OCI-LY7 (cell line): ENCODE results near the gene HHEX. TPM values are rescaled to one million over a fixed set of nuclear protein-coding genes. Genes with fewer than 3 reads are reported as not detected.
"Not testable (repeated sequence)": the region's sequence is repeated elsewhere in the genome, so short reads cannot be mapped to it uniquely, and the experiment has no call there.

Source experiments
- BruUV-seq: library from RNA; stranded (reverse); fragments of 400-500 nt; replicated peaks from 2 replicates; lab custom pipeline; 2021; lab: Mats Ljungman, UMichigan
- CTCF ChIA-PET: fragments of 300-600 bp; sonication (Branson Sonifier 250); formaldehyde crosslinking; loops from one replicate; lab custom pipeline; 2022; ENCODE audit warnings: antibody characterized with exemption; ENCODE audit not compliant: unreplicated experiment; lab: Charles Lee
- POLR2A ChIA-PET: fragments of 300-600 bp; sonication (Branson Sonifier 250); formaldehyde crosslinking; loops from one replicate; lab custom pipeline; 2022; ENCODE audit warnings: antibody characterized with exemption; lab: Charles Lee
- DNase-seq: peaks from one replicate; pipeline ENCODE4 v3.0.0-alpha.2; 2015; ENCODE audit warnings: low spot score
- H2AFZ ChIP-seq: fragments of 200-600 bp; sonication (generic), shearing (Covaris generic); 2 replicates; pipeline ENCODE4 v1.6.1; 2014; ENCODE audit warnings: mild to moderate bottlenecking, antibody characterized with exemption, low read length, moderate library complexity
- H3K27ac ChIP-seq: fragments of 200-600 bp; sonication (generic); 2 replicates; pipeline ENCODE4 v1.5.1; 2014; ENCODE audit warnings: mixed run types, low read depth, mild to moderate bottlenecking, moderate library complexity, low read length, inconsistent platforms; ENCODE audit not compliant: poor library complexity, severe bottlenecking
- H3K36me3 ChIP-seq: fragments of 200-600 bp; sonication (generic); 2 replicates; pipeline ENCODE4 v1.6.1; 2014; ENCODE audit warnings: mild to moderate bottlenecking, antibody characterized with exemption, low read length, moderate library complexity, mixed read lengths; ENCODE audit not compliant: insufficient read depth
- H3K4me1 ChIP-seq: fragments of 200-600 bp; sonication (generic); 2 replicates; pipeline ENCODE4 v1.5.1; 2014; ENCODE audit warnings: mild to moderate bottlenecking, low read length; ENCODE audit not compliant: insufficient read depth, poor library complexity, severe bottlenecking
- H3K4me2 ChIP-seq: fragments of 200-600 bp; sonication (generic); 2 replicates; pipeline ENCODE4 v1.6.1; 2014; ENCODE audit warnings: mild to moderate bottlenecking, low read length
- H3K4me3 ChIP-seq: fragments of 200-600 bp; sonication (generic); 2 replicates; pipeline ENCODE4 v1.5.1; 2014; ENCODE audit warnings: mild to moderate bottlenecking, low read depth, low read length; ENCODE audit not compliant: poor library complexity, severe bottlenecking
- H3K79me2 ChIP-seq: fragments of 200-600 bp; sonication (generic); 2 replicates; pipeline ENCODE4 v1.6.1; 2016; ENCODE audit warnings: low read depth, mild to moderate bottlenecking, low read length, moderate library complexity, mixed read lengths; ENCODE audit not compliant: insufficient read depth
- H3K9me2 ChIP-seq: fragments of 200-600 bp; sonication (generic); 2 replicates; pipeline ENCODE4 v1.6.1; 2016; ENCODE audit warnings: mild to moderate bottlenecking, low read length, mixed read lengths; ENCODE audit not compliant: insufficient read depth
- H3K9me3 ChIP-seq: fragments of 200-600 bp; sonication (generic); 2 replicates; pipeline ENCODE4 v1.6.1; 2014; ENCODE audit warnings: mild to moderate bottlenecking, mixed run types, low read length, mixed read lengths
- H4K20me1 ChIP-seq: fragments of 200-600 bp; sonication (generic); 2 replicates; pipeline ENCODE4 v1.6.1; 2014; ENCODE audit warnings: mild to moderate bottlenecking, antibody characterized with exemption, low read length, moderate library complexity, mixed read lengths; ENCODE audit not compliant: insufficient read depth
- CTCF ChIP-seq: fragments of 200-600 bp; sonication (generic); conservative IDR thresholded peaks from 2 replicates; pipeline ENCODE4 v1.5.1; 2014; ENCODE audit warnings: mild to moderate bottlenecking, antibody characterized with exemption, low read length, moderate library complexity, mixed read lengths
- EZH2phosphoT487 ChIP-seq: fragments of 200-600 bp; sonication (generic); IDR thresholded peaks from 2 replicates; pipeline ENCODE4 v1.6.1; 2018; ENCODE audit warnings: low read depth, borderline replicate concordance, mild to moderate bottlenecking, mixed run types, antibody characterized with exemption, low read length, moderate library complexity, mixed read lengths
- intact Hi-C: fragments of 100-400 bp; cut with micrococcal nuclease; formaldehyde crosslinking; loops from one replicate; pipeline ENCODE4 v1.10.0; 2022; ENCODE audit not compliant: unreplicated experiment
- total RNA-seq, 2 experiments: library from RNA; depleted of rRNA in 1 of 2; stranded (reverse); fragments of >200 nt in 1 of 2; shearing (Covaris generic) in 1 of 2; gene quantifications; 2 replicates each; pipeline ENCODE4 v1.2.3, GENCODE V29; 2014 to 2022

The HHEX gene
- total RNA-seq, 2 experiments from 2014 or later: 1.6 to 2.8 TPM

DNA sequence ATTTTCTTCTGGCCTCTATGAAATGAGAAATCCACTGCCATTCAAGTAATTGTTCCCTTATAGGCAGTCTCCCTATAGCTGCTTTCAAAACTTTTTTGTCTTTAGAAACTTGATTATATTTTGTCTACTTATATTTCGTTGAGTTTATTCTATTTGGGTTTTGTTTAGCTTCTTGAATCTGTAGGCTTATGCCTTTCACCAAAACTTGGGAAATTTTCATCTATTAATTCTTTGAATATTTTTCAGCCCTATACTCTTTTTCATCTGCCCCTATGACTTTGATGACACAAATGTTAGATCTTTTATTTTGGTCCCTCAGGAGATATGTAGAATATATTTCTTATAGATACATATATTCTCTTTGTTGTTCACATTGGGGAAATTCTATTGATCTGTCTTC, 48.3 kb upstream of the HHEX start:
- H3K36me3 ChIP-seq: peaks cover 94% of the 10 kb centered on the region
- H3K4me3 ChIP-seq: no peak overlapping the region
- H3K27ac ChIP-seq: no peak overlapping the region
- H3K79me2 ChIP-seq: peaks cover 15% of the 10 kb centered on the region; the same call in 1 of the 2 replicates
- no peak for DNase-seq
- ChIA-PET POLR2A (interaction anchor here (0.6 to 1.2 kb wide), 2 partner anchors 12 to 260 kb away, joined by 3 to 8 read pairs; no protein-coding TSS in a partner anchor), CTCF (interaction anchor here (1.5 kb wide), 1 partner anchor 51 kb away, joined by 3 read pairs; no protein-coding TSS in a partner anchor)
- no peaks in the 10 kb centered on the region for H3K9me2 ChIP-seq
- TF ChIP-seq CTCF (no peak), EZH2phosphoT487 (no peak)
- H3K4me2 ChIP-seq: no peak overlapping the region
- no peaks in the 10 kb centered on the region for H3K4me1 ChIP-seq
- BruUV-seq: no TSS peak
- no peak overlapping the region for H2AFZ ChIP-seq
- no peaks in the 10 kb centered on the region for H3K9me3 ChIP-seq
- intact Hi-C loops: loop anchor here (5.0 kb wide), 1 partner anchor 34 kb away; no protein-coding TSS in a partner anchor
- H4K20me1 ChIP-seq: no peaks in the 10 kb centered on the region

GRCh38 chr10:92644921-92645320, 44.8 kb upstream of the HHEX start:
- no peak for DNase-seq
- Histone ChIP-seq H2AFZ (no peak overlapping the region), H3K27ac (no peak overlapping the region), H3K4me3 (no peak overlapping the region), H3K4me2 (no peak overlapping the region), H3K9me3 (no peaks in the 10 kb centered on the region), H3K4me1 (no peaks in the 10 kb centered on the region), H3K79me2 (peaks cover 15% of the 10 kb centered on the region; the same call in 1 of the 2 replicates), H4K20me1 (no peaks in the 10 kb centered on the region), H3K36me3 (peaks cover 95% of the 10 kb centered on the region), H3K9me2 (no peaks in the 10 kb centered on the region)
- TF ChIP-seq CTCF: no peak; the same call in 1 of the 2 replicates
- no peak for TF ChIP-seq EZH2phosphoT487
- ChIA-PET CTCF (no interaction called here), POLR2A (interaction anchor here (0.6 to 0.7 kb wide), 3 partner anchors 10 to 82 kb away, joined by 3 to 5 read pairs (median 4); no protein-coding TSS in a partner anchor)
- intact Hi-C loops: loop anchor here (5.0 kb wide), 1 partner anchor 38 kb away; no protein-coding TSS in a partner anchor
- BruUV-seq: no TSS peak

GRCh38 chr10:92650864-92651263, 38.9 kb upstream of the HHEX start:
- not testable (repeated sequence) for BruUV-seq

More at GRCh38 chr10:92650864-92651263, 38.9 kb upstream of the HHEX start:
- H3K27ac ChIP-seq, H3K4me3 ChIP-seq, H3K4me1 ChIP-seq, H3K9me3 ChIP-seq, POLR2A ChIA-PET, CTCF ChIA-PET, H3K9me2 ChIP-seq, H3K79me2 ChIP-seq, H4K20me1 ChIP-seq, DNase-seq, H2AFZ ChIP-seq, H3K4me2 ChIP-seq: not testable (repeated sequence)
- intact Hi-C loops: loop anchor here (5.0 kb wide), 1 partner anchor 34 kb away; no protein-coding TSS in a partner anchor
- peaks cover 98% of the 10 kb centered on the region for H3K36me3 ChIP-seq
